HUES64 (cell line): ENCODE data around the gene CA10.

Experiments used
- H3K27ac ChIP-seq: 2 replicates; pipeline ENCODE4 v1.7.0; 2013; ENCODE audit warnings: low read depth, low read length, inconsistent platforms
- H3K27me3 ChIP-seq: 2 replicates; pipeline ENCODE4 v1.6.1; 2013; ENCODE audit warnings: mild to moderate bottlenecking, low read length; ENCODE audit not compliant: insufficient read depth
- H3K36me3 ChIP-seq: 2 replicates; pipeline ENCODE4 v1.6.1; 2013; ENCODE audit warnings: mild to moderate bottlenecking, low read length; ENCODE audit not compliant: insufficient read depth
- H3K4me1 ChIP-seq: 2 replicates; pipeline ENCODE4 v1.6.1; 2013; ENCODE audit warnings: mild to moderate bottlenecking, low read length, moderate library complexity; ENCODE audit not compliant: insufficient read depth
- H3K4me3 ChIP-seq: 2 replicates; pipeline ENCODE4 v1.5.1; 2013; ENCODE audit warnings: mild to moderate bottlenecking, low read length, moderate library complexity
- H3K9ac ChIP-seq: 2 replicates; pipeline ENCODE4 v1.6.1; 2013; ENCODE audit warnings: mild to moderate bottlenecking, low read depth, low read length
- H3K9me3 ChIP-seq: 2 replicates; pipeline ENCODE4 v1.6.1; 2013; ENCODE audit warnings: low read depth, low read length; ENCODE audit not compliant: insufficient read depth
- WGBS: fragments of 150-250, 120-280 bp; methylation state at CpG from one replicate; pipeline ENCODE4 v1.1.7; 2013; ENCODE audit warnings: missing lambda C conversion rate; 5-methylcytosine and 5-hydroxymethylcytosine counted together

Gene CA10

GRCh38 chr17:51676691-51677487 is 481.6 kb downstream of the CA10 start:
- H3K27me3 ChIP-seq, result no peaks in the 10 kb centered on the region
- H3K4me3 ChIP-seq, result no peak overlapping the region
- no peaks in the 10 kb centered on the region for H3K36me3 ChIP-seq
- H3K9me3 ChIP-seq, result no peaks in the 10 kb centered on the region
- no peak overlapping the region for H3K9ac ChIP-seq
- H3K4me1 ChIP-seq, result no peaks in the 10 kb centered on the region
- WGBS, result 89% methylated on average over 5 of the region's 5 CpGs
- H3K27ac ChIP-seq, result no peak overlapping the region

DNA sequence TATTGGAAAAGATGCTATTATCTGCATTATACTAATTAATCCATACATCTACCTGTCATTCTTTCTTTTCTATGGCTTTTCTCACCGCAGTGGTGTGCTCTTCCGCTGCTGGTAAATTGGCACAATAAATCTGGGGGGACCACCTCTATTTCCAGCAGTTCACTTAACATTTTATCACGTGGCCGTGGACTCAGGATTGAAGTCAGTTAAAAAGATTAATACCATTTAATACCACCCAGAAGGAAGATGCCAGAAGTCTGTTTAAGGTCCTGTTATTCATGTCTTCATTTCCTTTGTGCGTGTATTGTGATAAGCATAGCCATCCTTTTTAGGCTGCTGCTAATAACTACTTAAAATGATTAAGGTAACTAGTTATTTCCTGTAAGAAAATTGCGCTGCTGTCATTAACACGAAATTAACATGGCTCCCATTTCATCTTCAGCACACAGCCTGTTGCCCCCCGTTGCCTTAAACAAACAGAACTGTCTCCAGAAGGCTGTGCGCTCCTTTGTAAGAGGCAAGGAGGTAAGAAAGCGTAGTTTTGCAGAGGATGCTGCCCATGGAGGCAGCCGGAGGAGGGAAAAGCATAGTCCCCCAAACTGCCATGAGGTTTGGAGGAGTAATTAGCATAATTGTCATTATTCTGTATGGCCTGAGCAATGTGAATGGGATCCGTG is 483.8 kb downstream of the CA10 start:
- H3K36me3 ChIP-seq, result no peaks in the 10 kb centered on the region
- WGBS, result 87% methylated on average over 12 of the region's 12 CpGs
- no peaks in the 10 kb centered on the region for H3K4me1 ChIP-seq
- H3K27ac ChIP-seq, result no peak overlapping the region
- no peaks in the 10 kb centered on the region for H3K27me3 ChIP-seq
- H3K4me3 ChIP-seq, result no peak overlapping the region
- H3K9ac ChIP-seq, result no peak overlapping the region
- H3K9me3 ChIP-seq, result no peaks in the 10 kb centered on the region

DNA sequence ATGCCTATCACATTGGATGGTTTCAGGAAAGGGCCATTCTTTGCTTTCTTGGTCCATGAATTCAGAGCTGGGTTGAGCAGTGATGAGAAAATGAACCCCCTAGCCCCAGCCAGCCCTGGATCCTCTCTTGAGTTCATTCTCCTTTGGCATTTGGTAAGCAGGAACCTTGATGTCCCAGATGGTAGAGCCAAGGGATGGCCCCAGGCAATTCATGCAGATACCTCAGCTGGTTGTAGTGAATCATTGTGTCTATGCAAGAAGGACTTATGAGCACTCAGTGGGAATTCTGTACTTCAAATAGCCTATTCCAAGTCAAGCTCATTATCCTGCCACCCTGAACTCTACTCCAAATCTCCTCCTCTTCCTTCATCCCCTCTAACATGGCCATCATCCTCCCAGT is 485.4 kb downstream of the CA10 start:
- H3K36me3 ChIP-seq, result no peaks in the 10 kb centered on the region
- no peak overlapping the region for H3K27ac ChIP-seq
- H3K27me3 ChIP-seq, result no peaks in the 10 kb centered on the region
- H3K4me3 ChIP-seq, result no peak overlapping the region
- peaks cover 7% of the 10 kb centered on the region for H3K9me3 ChIP-seq
- no peaks in the 10 kb centered on the region for H3K4me1 ChIP-seq
- no peak overlapping the region for H3K9ac ChIP-seq

- H3K27ac ChIP-seq, result no peak overlapping the region
- no peaks in the 10 kb centered on the region for H3K4me1 ChIP-seq
- no peak overlapping the region for H3K4me3 ChIP-seq
- H3K27me3 ChIP-seq, result no peaks in the 10 kb centered on the region
- WGBS, result 93% methylated on average over 4 of the region's 4 CpGs
- H3K9ac ChIP-seq, result no peak overlapping the region
- H3K36me3 ChIP-seq, result no peaks in the 10 kb centered on the region
- peaks cover 13% of the 10 kb centered on the region for H3K9me3 ChIP-seq
Observed at GRCh38 chr17:51672065-51672464, 486.4 kb downstream of the CA10 start.

- peaks cover 13% of the 10 kb centered on the region for H3K9me3 ChIP-seq
Observed at GRCh38 chr17:51670899-51671298, 487.6 kb downstream of the CA10 start.

DNA sequence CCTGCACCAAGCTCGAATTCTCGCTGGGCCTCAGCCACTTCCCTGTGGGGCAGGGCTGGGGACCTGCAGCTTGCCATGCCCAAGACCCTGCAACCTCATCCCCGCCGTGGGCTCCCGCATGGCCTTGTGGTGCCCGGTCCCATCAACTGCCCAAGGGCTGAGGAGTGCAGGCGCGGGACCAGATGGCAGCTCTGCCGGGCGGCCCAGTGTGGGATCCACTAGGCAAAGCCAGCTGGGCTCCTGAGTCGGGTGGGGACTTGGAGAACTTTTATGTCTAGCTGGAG is 489.6 kb downstream of the CA10 start:
- Histone ChIP-seq H3K27ac (no peak overlapping the region), H3K27me3 (no peaks in the 10 kb centered on the region), H3K9me3 (peaks cover 13% of the 10 kb centered on the region), H3K36me3 (no peaks in the 10 kb centered on the region), H3K4me3 (no peak overlapping the region), H3K9ac (no peak overlapping the region), H3K4me1 (no peaks in the 10 kb centered on the region)
- 97% methylated on average over 11 of the region's 11 CpGs for WGBS

More at GRCh38 chr17:51670899-51671298, 487.6 kb downstream of the CA10 start:
- Histone ChIP-seq H3K36me3 (no peaks in the 10 kb centered on the region), H3K9ac (no peak overlapping the region), H3K27me3 (no peaks in the 10 kb centered on the region), H3K4me1 (no peaks in the 10 kb centered on the region), H3K4me3 (no peak overlapping the region), H3K27ac (no peak overlapping the region)
- WGBS, result 91% methylated on average over 3 of the region's 3 CpGs

DNA sequence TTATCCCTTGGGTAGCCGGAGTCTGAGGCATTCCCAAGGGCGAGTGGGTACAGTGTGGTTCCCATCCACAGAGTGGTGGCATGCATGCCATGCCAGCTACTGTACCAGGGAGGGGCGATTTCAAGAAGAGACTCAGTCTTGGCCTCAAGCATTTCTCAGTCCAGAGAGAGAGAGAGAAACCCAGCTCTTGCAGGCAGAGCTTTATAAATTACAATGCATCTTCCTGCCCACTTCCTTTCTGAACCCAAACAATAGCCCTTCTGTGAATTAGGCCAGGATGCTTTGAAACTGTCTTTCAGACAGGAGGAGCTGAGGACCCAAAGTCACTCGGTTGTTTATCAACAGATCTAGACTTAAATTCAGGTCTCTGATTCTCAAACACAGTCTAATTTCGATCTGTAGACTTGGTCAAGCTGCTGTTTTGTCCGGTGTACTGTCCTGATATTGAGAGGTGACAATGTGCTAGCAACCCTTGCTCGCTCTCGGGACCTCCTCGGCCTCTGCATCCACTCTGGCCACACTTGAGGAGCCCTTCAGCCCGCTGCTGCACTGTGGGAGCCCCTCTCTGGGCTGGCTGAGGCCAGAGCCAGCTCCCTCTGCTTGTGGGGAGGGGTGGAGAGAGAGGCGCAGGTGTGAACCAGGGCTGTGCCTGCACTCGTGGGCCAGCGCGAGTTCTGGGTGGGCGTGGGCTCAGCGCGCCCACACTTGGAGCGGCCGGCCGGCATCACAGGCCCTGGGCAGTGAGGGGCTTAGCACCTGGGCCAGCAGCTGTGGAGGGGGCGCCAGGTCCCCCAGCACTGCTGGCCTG is 490.2 kb downstream of the CA10 start:
- no peaks in the 10 kb centered on the region for H3K36me3 ChIP-seq
- H3K4me1 ChIP-seq, result no peaks in the 10 kb centered on the region
- 85% methylated on average over 21 of the region's 21 CpGs for WGBS
- H3K9me3 ChIP-seq, result peaks cover 13% of the 10 kb centered on the region
- no peak overlapping the region for H3K4me3 ChIP-seq
- H3K27ac ChIP-seq, result no peak overlapping the region
- H3K27me3 ChIP-seq, result no peaks in the 10 kb centered on the region
- no peak overlapping the region for H3K9ac ChIP-seq

DNA sequence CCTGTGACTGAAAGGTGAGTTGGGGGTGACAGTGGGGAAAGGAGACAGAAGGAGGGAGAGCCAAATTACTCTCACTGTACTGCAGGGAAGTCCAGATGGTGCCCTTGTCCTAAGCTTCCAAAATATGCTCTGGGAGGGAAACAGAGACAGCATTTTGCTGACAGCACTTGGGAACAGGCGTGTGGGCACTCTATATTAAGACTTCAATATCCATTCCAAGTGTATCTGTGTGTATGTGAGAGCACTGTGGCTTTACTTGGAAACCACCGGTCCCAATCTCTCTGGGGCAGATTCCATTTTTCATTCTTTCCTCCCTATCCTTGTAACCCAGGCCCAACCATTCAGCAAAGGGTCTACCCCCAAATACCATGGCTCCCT is 490.8 kb downstream of the CA10 start:
- 100% methylated on average over 1 of the region's 2 CpGs for WGBS
- Histone ChIP-seq H3K4me1 (no peaks in the 10 kb centered on the region), H3K9ac (no peak overlapping the region), H3K9me3 (peaks cover 13% of the 10 kb centered on the region), H3K4me3 (no peak overlapping the region), H3K36me3 (no peaks in the 10 kb centered on the region), H3K27ac (no peak overlapping the region), H3K27me3 (no peaks in the 10 kb centered on the region)

- Histone ChIP-seq H3K4me3 (no peak overlapping the region), H3K9ac (no peak overlapping the region), H3K4me1 (no peaks in the 10 kb centered on the region), H3K36me3 (no peaks in the 10 kb centered on the region), H3K27me3 (no peaks in the 10 kb centered on the region), H3K9me3 (peaks cover 13% of the 10 kb centered on the region), H3K27ac (no peak overlapping the region)
- 94% methylated on average over 1 of the region's 1 CpG for WGBS
Observed at GRCh38 chr17:51666971-51667705, 491.4 kb downstream of the CA10 start.

DNA sequence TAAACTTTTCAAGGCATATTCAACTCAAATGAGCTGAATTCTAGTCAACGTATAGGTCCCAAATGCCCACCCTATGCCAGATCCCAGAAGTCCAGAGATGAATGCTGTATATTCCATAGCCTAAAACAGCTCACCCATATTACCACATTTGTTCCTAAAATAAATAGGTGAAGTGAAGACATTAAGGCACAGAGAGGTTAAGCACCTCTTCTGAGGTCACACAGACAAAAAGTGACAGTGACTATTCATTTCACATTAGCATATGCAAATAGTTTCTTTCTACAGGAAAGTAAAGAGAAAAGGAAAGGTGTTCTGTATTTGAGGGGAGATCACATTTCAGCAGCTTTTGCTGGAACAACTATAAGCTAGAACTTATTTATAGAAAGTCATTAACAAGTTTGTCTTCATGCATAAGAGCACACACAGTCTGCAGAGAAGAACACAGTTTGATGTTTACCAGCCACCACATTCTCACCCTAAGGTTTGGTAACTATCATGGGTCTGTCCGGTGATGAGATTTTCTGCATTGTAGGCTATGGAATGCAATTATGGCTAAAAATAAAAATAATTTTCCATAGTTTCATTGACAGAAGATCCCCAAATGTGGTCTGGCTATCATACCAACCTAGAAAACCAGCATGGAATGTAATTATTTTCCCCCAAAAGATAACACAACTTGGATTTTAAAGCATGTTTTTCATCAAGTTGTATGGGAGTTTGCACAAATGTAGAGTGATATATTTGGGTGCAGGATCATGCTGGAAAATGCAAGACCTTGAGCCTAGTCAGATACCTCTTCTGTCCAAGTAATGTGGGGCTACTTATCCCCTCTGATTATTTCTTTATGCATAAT is 496.1 kb downstream of the CA10 start:
- no peaks in the 10 kb centered on the region for H3K36me3 ChIP-seq
- H3K9ac ChIP-seq, result no peak overlapping the region
- no peaks in the 10 kb centered on the region for H3K27me3 ChIP-seq
- H3K4me1 ChIP-seq, result no peaks in the 10 kb centered on the region
- no peak overlapping the region for H3K4me3 ChIP-seq
- H3K27ac ChIP-seq, result no peak overlapping the region
- WGBS, result 100% methylated on average over 1 of the region's 2 CpGs
- H3K9me3 ChIP-seq, result peaks cover under 1% of the 10 kb centered on the region; the same call in 1 of the 2 replicates
